OCI-LY1 (cell line): ENCODE results near the gene PLK2.

Experiments used
- H2AFZ ChIP-seq: fragments of 200-600 bp; sonication (generic), shearing (Covaris generic); 2 replicates; pipeline ENCODE4 v1.6.0; 2014; ENCODE audit warnings: antibody characterized with exemption, mild to moderate bottlenecking, low read length
- H3F3A ChIP-seq: fragments of 200-600 bp; sonication (generic), shearing (Covaris generic); 2 replicates; pipeline ENCODE4 v1.6.0; 2014; ENCODE audit warnings: mild to moderate bottlenecking, antibody characterized with exemption, low read length, moderate library complexity; ENCODE audit not compliant: insufficient read depth
- H3K27ac ChIP-seq: fragments of 200-600 bp; sonication (generic); 2 replicates; pipeline ENCODE4 v1.5.1; 2014; ENCODE audit warnings: low read length, mixed run types, mild to moderate bottlenecking, low read depth; ENCODE audit not compliant: poor library complexity, severe bottlenecking
- H3K27me3 ChIP-seq: fragments of 200-600 bp; sonication (generic); 2 replicates; pipeline ENCODE4 v1.6.0; 2014; ENCODE audit warnings: antibody characterized with exemption, mild to moderate bottlenecking, low read length, moderate library complexity; ENCODE audit not compliant: insufficient read depth
- H3K36me3 ChIP-seq: fragments of 200-600 bp; sonication (generic); 2 replicates; pipeline ENCODE4 v1.6.1; 2014; ENCODE audit warnings: mild to moderate bottlenecking, antibody characterized with exemption, low read length, moderate library complexity, mixed read lengths; ENCODE audit not compliant: insufficient read depth
- H3K4me1 ChIP-seq: fragments of 200-600 bp; sonication (generic); 2 replicates; pipeline ENCODE4 v1.5.1; 2014; ENCODE audit warnings: mild to moderate bottlenecking, low read length, moderate library complexity; ENCODE audit not compliant: insufficient read depth, severe bottlenecking
- H3K4me2 ChIP-seq: fragments of 200-600 bp; sonication (generic), shearing (Covaris generic); 2 replicates; pipeline ENCODE4 v1.6.1; 2014; ENCODE audit warnings: low read length
- H3K4me3 ChIP-seq: fragments of 200-600 bp; sonication (generic); 2 replicates; pipeline ENCODE4 v1.5.1; 2014; ENCODE audit warnings: low read length, low read depth, mild to moderate bottlenecking, mixed read lengths; ENCODE audit not compliant: poor library complexity, severe bottlenecking
- H3K79me2 ChIP-seq: fragments of 200-600 bp; shearing (Covaris generic); 2 replicates; pipeline ENCODE4 v1.6.1; 2016; ENCODE audit warnings: mixed run types, low read length, mixed read lengths; ENCODE audit not compliant: insufficient read depth
- H3K9ac ChIP-seq: fragments of 200-600 bp; sonication (generic), shearing (Covaris generic); 2 replicates; pipeline ENCODE4 v1.6.1; 2014; ENCODE audit warnings: mild to moderate bottlenecking, low read length, mixed read lengths
- H3K9me2 ChIP-seq: fragments of 200-600 bp; sonication (generic), shearing (Covaris generic); 2 replicates; pipeline ENCODE4 v1.6.1; 2014; ENCODE audit warnings: low read depth, mild to moderate bottlenecking, low read length, mixed read lengths
- H3K9me3 ChIP-seq: fragments of 200-600 bp; shearing (Covaris generic); 2 replicates; pipeline ENCODE4 v1.6.1; 2014; ENCODE audit warnings: low read length, mixed read lengths
- H4K20me1 ChIP-seq: fragments of 200-600 bp; sonication (generic), shearing (Covaris generic); 2 replicates; pipeline ENCODE4 v1.6.0; 2016; ENCODE audit warnings: mild to moderate bottlenecking, low read length; ENCODE audit not compliant: insufficient read depth
- EZH2 ChIP-seq: fragments of 200-600 bp; sonication (generic), shearing (Covaris generic); IDR thresholded peaks from 2 replicates; pipeline ENCODE4 v1.8.0; 2017; ENCODE audit warnings: borderline replicate concordance, mixed run types, mild to moderate bottlenecking, antibody characterized with exemption, low read length, moderate library complexity, mixed read lengths
- TF ChIP-seq, protein P1 (sequence below): fragments of 200-600 bp; sonication (generic), shearing (Covaris generic); IDR thresholded peaks from 2 replicates; pipeline ENCODE4 v1.5.1; 2017; ENCODE audit warnings: mild to moderate bottlenecking, antibody characterized with exemption, low read length, moderate library complexity, mixed read lengths

The PLK2 gene

DNA sequence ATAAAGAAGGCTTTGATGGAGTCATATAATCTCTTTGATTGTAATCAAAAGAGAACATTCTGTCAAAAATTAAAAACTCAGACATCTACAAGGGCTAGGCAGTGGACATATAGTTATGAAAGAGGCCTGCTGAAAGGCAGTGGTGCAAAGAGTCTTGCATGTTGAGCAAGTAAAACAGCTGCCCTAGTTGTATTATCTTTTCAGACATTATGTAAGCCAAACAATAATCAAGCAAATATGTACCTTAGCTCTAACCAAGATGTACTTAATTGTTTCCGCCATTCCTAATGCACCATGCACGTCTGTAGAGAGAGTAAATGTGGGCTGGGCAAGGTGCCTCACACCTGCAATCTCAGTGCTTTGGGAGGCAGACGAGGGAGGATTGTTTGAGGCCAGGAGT is 45.6 kb upstream of the PLK2 start:
- H3K27ac ChIP-seq, result no peak overlapping the region
- H3K79me2 ChIP-seq, result no peaks in the 10 kb centered on the region

DNA sequence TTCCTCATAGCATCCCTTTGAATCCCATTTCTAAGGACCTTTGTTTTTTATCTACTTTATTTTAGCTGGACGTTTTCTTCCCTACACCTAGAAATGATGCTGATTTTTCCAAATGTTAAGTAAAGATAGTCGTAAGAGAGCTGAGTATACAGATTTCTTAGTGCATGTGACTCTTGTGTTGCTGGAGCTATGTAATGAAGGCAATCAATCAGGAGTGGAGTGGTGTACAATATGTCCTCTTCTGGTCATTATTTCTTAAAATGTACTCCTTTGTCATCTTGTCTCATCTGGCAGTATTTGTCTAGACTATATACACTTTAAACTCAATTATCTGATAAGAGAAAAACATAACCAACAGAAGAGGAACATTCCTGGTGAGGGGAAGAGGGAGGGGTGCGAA is 44.9 kb upstream of the PLK2 start:
- Histone ChIP-seq H3F3A (no peaks in the 10 kb centered on the region), H3K9me2 (no peaks in the 10 kb centered on the region), H3K27me3 (no peaks in the 10 kb centered on the region), H3K27ac (no peak overlapping the region), H3K4me3 (no peak overlapping the region), H3K79me2 (no peaks in the 10 kb centered on the region), H4K20me1 (no peaks in the 10 kb centered on the region), H3K4me1 (peaks cover 3% of the 10 kb centered on the region), H3K36me3 (no peaks in the 10 kb centered on the region), H3K4me2 (no peak overlapping the region), H2AFZ (no peak overlapping the region), H3K9me3 (no peaks in the 10 kb centered on the region), H3K9ac (no peak overlapping the region)
- TF ChIP-seq EZH2, result no peak
- TF ChIP-seq, protein P1, sequence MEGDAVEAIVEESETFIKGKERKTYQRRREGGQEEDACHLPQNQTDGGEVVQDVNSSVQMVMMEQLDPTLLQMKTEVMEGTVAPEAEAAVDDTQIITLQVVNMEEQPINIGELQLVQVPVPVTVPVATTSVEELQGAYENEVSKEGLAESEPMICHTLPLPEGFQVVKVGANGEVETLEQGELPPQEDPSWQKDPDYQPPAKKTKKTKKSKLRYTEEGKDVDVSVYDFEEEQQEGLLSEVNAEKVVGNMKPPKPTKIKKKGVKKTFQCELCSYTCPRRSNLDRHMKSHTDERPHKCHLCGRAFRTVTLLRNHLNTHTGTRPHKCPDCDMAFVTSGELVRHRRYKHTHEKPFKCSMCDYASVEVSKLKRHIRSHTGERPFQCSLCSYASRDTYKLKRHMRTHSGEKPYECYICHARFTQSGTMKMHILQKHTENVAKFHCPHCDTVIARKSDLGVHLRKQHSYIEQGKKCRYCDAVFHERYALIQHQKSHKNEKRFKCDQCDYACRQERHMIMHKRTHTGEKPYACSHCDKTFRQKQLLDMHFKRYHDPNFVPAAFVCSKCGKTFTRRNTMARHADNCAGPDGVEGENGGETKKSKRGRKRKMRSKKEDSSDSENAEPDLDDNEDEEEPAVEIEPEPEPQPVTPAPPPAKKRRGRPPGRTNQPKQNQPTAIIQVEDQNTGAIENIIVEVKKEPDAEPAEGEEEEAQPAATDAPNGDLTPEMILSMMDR, result no peak

More for the DNA sequence above, 45.6 kb upstream of the PLK2 start:
- Histone ChIP-seq H3K4me2 (no peak overlapping the region), H4K20me1 (no peaks in the 10 kb centered on the region), H3K9me3 (no peaks in the 10 kb centered on the region), H3K4me3 (no peak overlapping the region), H3K4me1 (peaks cover 3% of the 10 kb centered on the region), H3K36me3 (no peaks in the 10 kb centered on the region), H2AFZ (no peak overlapping the region), H3K27me3 (no peaks in the 10 kb centered on the region), H3K9me2 (no peaks in the 10 kb centered on the region), H3K9ac (no peak overlapping the region), H3F3A (no peaks in the 10 kb centered on the region)
- no peak for TF ChIP-seq EZH2
- TF ChIP-seq, protein P1, result no peak

DNA sequence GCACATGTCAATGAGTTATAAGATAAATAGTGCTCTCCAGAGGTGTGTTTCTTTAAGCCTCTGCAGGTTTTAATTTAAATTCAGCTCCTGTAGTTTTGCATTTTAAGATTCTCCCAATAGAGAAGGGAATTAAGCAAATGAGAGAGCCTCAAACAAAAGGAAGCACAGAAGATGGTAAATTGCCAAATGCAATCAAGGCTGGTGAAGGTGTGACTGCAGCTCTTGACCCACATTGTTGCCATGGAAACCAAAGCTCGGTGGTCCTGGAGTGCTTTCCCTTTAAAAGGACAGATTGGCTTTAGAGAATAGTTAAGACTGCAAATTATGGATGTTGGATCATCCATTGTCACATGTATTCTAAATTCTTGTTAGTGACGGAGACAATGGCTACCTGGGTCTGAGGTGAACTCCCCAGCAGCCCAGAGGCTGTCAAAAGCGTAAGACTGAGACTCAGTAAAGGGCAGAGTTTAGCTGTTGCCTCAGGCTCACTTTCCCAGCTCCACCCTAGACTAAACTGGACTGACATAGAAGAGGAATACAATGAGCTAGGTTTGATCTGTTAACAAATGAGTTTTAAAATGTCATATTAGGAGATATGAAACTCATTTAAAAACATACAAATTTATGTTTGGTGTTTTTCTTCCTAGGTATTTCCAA is 43.6 kb upstream of the PLK2 start:
- Histone ChIP-seq H3F3A (no peaks in the 10 kb centered on the region), H4K20me1 (no peaks in the 10 kb centered on the region), H3K4me2 (no peak overlapping the region), H2AFZ (no peak overlapping the region), H3K36me3 (no peaks in the 10 kb centered on the region), H3K9ac (no peak overlapping the region), H3K27ac (no peak overlapping the region), H3K4me3 (no peak overlapping the region), H3K27me3 (no peaks in the 10 kb centered on the region), H3K4me1 (peaks cover 3% of the 10 kb centered on the region), H3K9me3 (no peaks in the 10 kb centered on the region), H3K79me2 (no peaks in the 10 kb centered on the region), H3K9me2 (no peaks in the 10 kb centered on the region)
- TF ChIP-seq, protein P1, result no peak
- TF ChIP-seq EZH2, result no peak
